H9 (cell line): Measurements from ENCODE around the gene KCNIP3. TPM values are rescaled to one million over a fixed set of nuclear protein-coding genes. Genes with fewer than 3 reads are reported as not detected.

Source experiments
- DNase-seq: peaks from one replicate; pipeline ENCODE4 v3.0.0-alpha.2; 2017
- H2AFZ ChIP-seq: one replicate; pipeline ENCODE4 v1.6.1; 2013; ENCODE audit warnings: mild to moderate bottlenecking, low read length, control low read depth, moderate library complexity
- H2AK5ac ChIP-seq: 2 replicates; pipeline ENCODE4 v1.6.1; 2013; ENCODE audit warnings: low read length, control low read depth, mixed read lengths; ENCODE audit not compliant: insufficient read length
- H2BK120ac ChIP-seq: one replicate; pipeline ENCODE4 v1.6.1; 2013; ENCODE audit warnings: low read depth, mild to moderate bottlenecking, low read length, control low read depth, inconsistent platforms; ENCODE audit not compliant: poor library complexity, severe bottlenecking
- H2BK12ac ChIP-seq: 2 replicates; pipeline ENCODE4 v1.6.1; 2013; ENCODE audit warnings: low read length, control low read depth, mixed read lengths, low read depth; ENCODE audit not compliant: insufficient read length
- H2BK15ac ChIP-seq: 2 replicates; pipeline ENCODE4 v1.6.1; 2013; ENCODE audit warnings: low read depth, low read length, control low read depth
- H2BK20ac ChIP-seq: one replicate; pipeline ENCODE4 v1.6.1; 2013; ENCODE audit warnings: low read depth, mild to moderate bottlenecking, low read length, control low read depth, inconsistent platforms; ENCODE audit not compliant: poor library complexity, severe bottlenecking
- H2BK5ac ChIP-seq: 2 replicates; pipeline ENCODE4 v1.6.1; 2013; ENCODE audit warnings: low read length, control low read depth, mixed read lengths; ENCODE audit not compliant: insufficient read length
- H3K14ac ChIP-seq: 2 replicates; pipeline ENCODE4 v1.6.1; 2013; ENCODE audit warnings: low read length, control low read depth; ENCODE audit not compliant: insufficient read depth
- H3K18ac ChIP-seq: 2 replicates; pipeline ENCODE4 v1.6.1; 2013; ENCODE audit warnings: low read depth, mild to moderate bottlenecking, mixed read lengths, low read length, control low read depth; ENCODE audit not compliant: insufficient read length
- H3K23ac ChIP-seq: 2 replicates; pipeline ENCODE4 v1.6.1; 2013; ENCODE audit warnings: low read length, control low read depth, mixed read lengths, low read depth; ENCODE audit not compliant: insufficient read length
- H3K23me2 ChIP-seq: 2 replicates; pipeline ENCODE4 v1.6.1; 2013; ENCODE audit warnings: low read depth, mild to moderate bottlenecking, mixed read lengths, low read length, control low read depth; ENCODE audit not compliant: insufficient read length, poor library complexity, severe bottlenecking
- H3K27ac ChIP-seq: 2 replicates; pipeline ENCODE4 v1.5.1; 2013; ENCODE audit warnings: low read length, control low read depth, mixed read lengths, low read depth; ENCODE audit not compliant: insufficient read length
- H3K27me3 ChIP-seq: 2 replicates; pipeline ENCODE4 v1.6.1; 2013; ENCODE audit warnings: low read length, control low read depth, inconsistent platforms; ENCODE audit not compliant: insufficient read depth
- H3K4ac ChIP-seq: 2 replicates; pipeline ENCODE4 v1.6.1; 2013; ENCODE audit warnings: low read depth, mild to moderate bottlenecking, control low read depth, inconsistent platforms, low read length, moderate library complexity
- H3K4me1 ChIP-seq: 2 replicates; pipeline ENCODE4 v1.6.1; 2013; ENCODE audit warnings: low read length, control low read depth, inconsistent platforms; ENCODE audit not compliant: insufficient read depth
- H3K4me2 ChIP-seq: 2 replicates; pipeline ENCODE4 v1.6.1; 2013; ENCODE audit warnings: low read length, control low read depth, mixed read lengths; ENCODE audit not compliant: insufficient read length, insufficient read depth
- H3K56ac ChIP-seq: 2 replicates; pipeline ENCODE4 v1.6.1; 2013; ENCODE audit warnings: low read depth, mild to moderate bottlenecking, mixed read lengths, low read length, control low read depth; ENCODE audit not compliant: insufficient read length
- H3K79me1 ChIP-seq: 2 replicates; pipeline ENCODE4 v1.6.1; 2013; ENCODE audit warnings: low read depth, mild to moderate bottlenecking, moderate library complexity, low read length, control low read depth, inconsistent platforms; ENCODE audit not compliant: insufficient read depth, poor library complexity, severe bottlenecking
- H3K79me2 ChIP-seq: 2 replicates; pipeline ENCODE4 v1.6.1; 2013; ENCODE audit warnings: low read length, control low read depth, inconsistent platforms; ENCODE audit not compliant: insufficient read depth
- H3K9ac ChIP-seq: 2 replicates; pipeline ENCODE4 v1.6.1; 2013; ENCODE audit warnings: low read length, control low read depth, mixed read lengths; ENCODE audit not compliant: insufficient read length; ENCODE audit errors: extremely low read depth
- H3K9me3 ChIP-seq: one replicate; pipeline ENCODE4 v1.6.1; 2013; ENCODE audit warnings: low read depth, low read length, inconsistent platforms; ENCODE audit not compliant: control insufficient read depth
- H3T11ph ChIP-seq: one replicate; pipeline ENCODE4 v1.6.1; 2013; ENCODE audit warnings: mild to moderate bottlenecking, low read length, control low read depth, inconsistent platforms
- H4K20me1 ChIP-seq: one replicate; pipeline ENCODE4 v1.6.1; 2013; ENCODE audit not compliant: control insufficient read depth, insufficient read length, insufficient read depth
- H4K5ac ChIP-seq: 2 replicates; pipeline ENCODE4 v1.6.1; 2013; ENCODE audit warnings: low read depth, mild to moderate bottlenecking, mixed read lengths, low read length, control low read depth; ENCODE audit not compliant: insufficient read length
- H4K8ac ChIP-seq: replicated peaks from 2 replicates; pipeline ENCODE4 v1.6.1; 2013; ENCODE audit warnings: low read length, control low read depth, mixed read lengths, low read depth; ENCODE audit not compliant: insufficient read length
- H4K91ac ChIP-seq: 2 replicates; pipeline ENCODE4 v1.6.1; 2013; ENCODE audit warnings: low read depth, mild to moderate bottlenecking, moderate library complexity, mixed read lengths, low read length, control low read depth; ENCODE audit not compliant: insufficient read length
- H3K27ac Mint-ChIP-seq, 3 experiments: 2 replicates in 2 of 3; 3 replicates in 1 of 3; pipeline ENCODE4 v1.8.0; 2020 to 2021; ENCODE audit warnings: mixed read lengths in 3 of 3, mild to moderate bottlenecking in 1 of 3, moderate library complexity in 1 of 3
- H3K27me3 Mint-ChIP-seq: 2 replicates; pipeline ENCODE4 v1.8.0; 2021; ENCODE audit warnings: low read depth, mild to moderate bottlenecking, moderate library complexity, mixed read lengths
- H3K36me3 Mint-ChIP-seq, 3 experiments: 2 replicates in 2 of 3; 3 replicates in 1 of 3; pipeline ENCODE4 v1.8.0; 2020 to 2021; ENCODE audit warnings: low read depth in 3 of 3, mixed read lengths in 3 of 3; ENCODE audit not compliant: insufficient read depth in 1 of 3
- H3K4me1 Mint-ChIP-seq, 2 experiments: 2 replicates each; pipeline ENCODE4 v1.8.0; 2020; ENCODE audit warnings: mixed read lengths in 2 of 2
- H3K4me3 Mint-ChIP-seq, 2 experiments: 2 replicates in 1 of 2; 3 replicates in 1 of 2; pipeline ENCODE4 v1.8.0; 2020 to 2021; ENCODE audit warnings: mild to moderate bottlenecking in 2 of 2, mixed read lengths in 2 of 2, moderate library complexity in 1 of 2
- H3K9me3 Mint-ChIP-seq, 2 experiments: 2 replicates in 1 of 2; 3 replicates in 1 of 2; pipeline ENCODE4 v1.8.0; 2020; ENCODE audit warnings: mild to moderate bottlenecking in 2 of 2, mixed read lengths in 2 of 2, moderate library complexity in 1 of 2
- CTCF ChIP-seq: fragments of 200-600 bp; sonication (generic); conservative IDR thresholded peaks from 3 replicates; pipeline ENCODE4 v1.8.0; 2021; ENCODE audit warnings: antibody characterized with exemption, mild to moderate bottlenecking
- WGBS: extraction: QIAGEN DNeasy Blood & Tissue Kit; methylation state at CpG from one replicate; pipeline ENCODE4 v1.1.7; 2013; ENCODE audit warnings: missing lambda C conversion rate, low lambda C conversion rate, mixed read lengths; ENCODE audit not compliant: insufficient read length; ENCODE audit errors: extremely low coverage; 5-methylcytosine and 5-hydroxymethylcytosine counted together
- total RNA-seq: library from RNA; stranded (reverse); gene quantifications from 2 replicates; pipeline ENCODE4 v1.2.1, GENCODE V29; 2021

The KCNIP3 gene
- total RNA-seq, 1 experiment from 2014 or later = 1.5 TPM

GRCh38 chr2:95262896-95263542 is 34.1 kb upstream of the KCNIP3 start:
- no peak for TF ChIP-seq CTCF
- Histone ChIP-seq H4K5ac (no peak overlapping the region), H3K27ac (no peak overlapping the region), H4K8ac (no peak overlapping the region), H4K20me1 (no peaks in the 10 kb centered on the region), H2BK20ac (no peak overlapping the region), H3K79me1 (no peaks in the 10 kb centered on the region), H2BK120ac (no peak overlapping the region), H3K23ac (no peak overlapping the region), H2AFZ (no peak overlapping the region), H3K9me3 (no peaks in the 10 kb centered on the region), H3T11ph (no peak overlapping the region), H3K27me3 (no peaks in the 10 kb centered on the region), H3K23me2 (no peaks in the 10 kb centered on the region), H2AK5ac (no peak overlapping the region), H3K4ac (no peak overlapping the region), H3K9ac (no peak overlapping the region), H2BK15ac (no peak overlapping the region), H3K18ac (no peak overlapping the region), H3K14ac (no peak overlapping the region), H3K4me2 (no peak overlapping the region), H4K91ac (no peak overlapping the region), H3K4me1 (no peaks in the 10 kb centered on the region), H3K79me2 (no peaks in the 10 kb centered on the region), H2BK5ac (no peak overlapping the region), H3K56ac (no peak overlapping the region), H2BK12ac (no peak overlapping the region)
- peaks cover 9 to 32% of the 10 kb centered on the region in 2 experiments for H3K9me3 Mint-ChIP-seq
- no peak for DNase-seq
- H3K27ac Mint-ChIP-seq = no peak overlapping the region
- no CpG with 5 or more reads among the region's 2 CpGs for WGBS
- H3K4me3 Mint-ChIP-seq = no peak overlapping the region
- peaks cover 0 to 6% (median 3%) of the 10 kb centered on the region in 3 experiments; a peak in 3 of 7 replicates for H3K36me3 Mint-ChIP-seq
- H3K27me3 Mint-ChIP-seq = peaks cover 2% of the 10 kb centered on the region
- H3K4me1 Mint-ChIP-seq = peaks cover 4 to 10% of the 10 kb centered on the region in 2 experiments
